H1 (cell line): ENCODE results near the gene ELAVL1. TPM values are rescaled to one million over a fixed set of nuclear protein-coding genes. Genes with fewer than 3 reads are reported as not detected.

Source experiments
- CTCF ChIA-PET: fragments of 300-600 bp; sonication (Branson Sonifier 250); formaldehyde crosslinking; loops from one replicate; lab custom pipeline; 2021; ENCODE audit not compliant: partially characterized antibody; lab: Charles Lee
- POLR2A ChIA-PET: fragments of 300-600 bp; sonication (Branson Sonifier 250); formaldehyde crosslinking; loops from one replicate; lab custom pipeline; 2021; ENCODE audit warnings: inconsistent platforms; ENCODE audit not compliant: partially characterized antibody; lab: Charles Lee
- DNase-seq, 2 experiments: peaks; one replicate each; pipeline versions ENCODE4 v3.0.0 to v3.0.0-alpha.2; 2010 to 2022; ENCODE audit warnings: low spot score in 2 of 2, low read depth in 1 of 2, mixed read lengths in 1 of 2
- FAIRE-seq: peaks from 2 replicates; lab custom pipeline; 2011; peaks lifted over from hg19 to GRCh38; lab: Jason Lieb, UNC
- H2AFZ ChIP-seq: 2 replicates; pipeline ENCODE4 v1.8.1; 2012; ENCODE audit warnings: low read length, inconsistent platforms
- H2AK5ac ChIP-seq: 2 replicates; pipeline ENCODE4 v1.6.1; 2013; ENCODE audit warnings: low read depth, low read length
- H2BK120ac ChIP-seq: replicated peaks from 2 replicates; pipeline ENCODE3; 2013; ENCODE audit warnings: low read depth, low read length, inconsistent platforms
- H2BK12ac ChIP-seq: 2 replicates; pipeline ENCODE4 v1.6.1; 2013; ENCODE audit warnings: low read depth, low read length
- H2BK15ac ChIP-seq: 2 replicates; pipeline ENCODE4 v1.6.1; 2013; ENCODE audit warnings: low read length
- H2BK20ac ChIP-seq: 2 replicates; pipeline ENCODE4 v1.6.1; 2013; ENCODE audit warnings: low read length
- H2BK5ac ChIP-seq: 2 replicates; pipeline ENCODE4 v1.6.1; 2013; ENCODE audit warnings: low read depth, low read length
- H3K14ac ChIP-seq: 2 replicates; pipeline ENCODE4 v1.6.1; 2013; ENCODE audit warnings: inconsistent platforms; ENCODE audit not compliant: insufficient read length
- H3K18ac ChIP-seq: 2 replicates; pipeline ENCODE4 v1.6.1; 2013; ENCODE audit warnings: low read length; ENCODE audit errors: extremely low read depth
- H3K23ac ChIP-seq: 2 replicates; pipeline ENCODE4 v1.6.1; 2013; ENCODE audit warnings: inconsistent platforms; ENCODE audit not compliant: insufficient read length
- H3K23me2 ChIP-seq: 2 replicates; pipeline ENCODE4 v1.6.1; 2013; ENCODE audit warnings: low read depth, low read length
- H3K27ac ChIP-seq: 2 replicates; pipeline ENCODE4 v1.6.1; 2011; ENCODE audit warnings: low read depth, low read length, inconsistent platforms
- H3K27me3 ChIP-seq, 4 experiments: replicated peaks in 1 of 4; 1 replicate in 1 of 4; 2 replicates in 3 of 4; pipeline versions ENCODE4 v1.6.1 to v1.8.1; 2011 to 2013; ENCODE audit warnings: low read length in 3 of 4, mild to moderate bottlenecking in 3 of 4, inconsistent platforms in 2 of 4, mixed read lengths in 2 of 4, moderate library complexity in 1 of 4; ENCODE audit not compliant: control insufficient read depth in 3 of 4, insufficient read depth in 3 of 4; ENCODE audit errors: extremely low read depth in 1 of 4
- H3K36me3 ChIP-seq, 4 experiments: 2 replicates each; pipeline versions ENCODE4 v1.6.1 to v1.8.1; 2011 to 2013; ENCODE audit warnings: mild to moderate bottlenecking in 4 of 4, low read length in 3 of 4, moderate library complexity in 2 of 4, control low read depth in 1 of 4, inconsistent platforms in 1 of 4; ENCODE audit not compliant: insufficient read depth in 4 of 4, control insufficient read depth in 2 of 4
- H3K4ac ChIP-seq: replicated peaks from 2 replicates; pipeline ENCODE3; 2013; ENCODE audit warnings: low read length, low read depth, mixed read lengths, inconsistent platforms; ENCODE audit not compliant: insufficient read length
- H3K4me1 ChIP-seq, 4 experiments: replicated peaks in 1 of 4; 1 replicate in 1 of 4; 2 replicates in 3 of 4; pipeline versions ENCODE4 v1.6.1 to v1.8.1; 2011 to 2013; ENCODE audit warnings: low read length in 3 of 4, inconsistent platforms in 2 of 4, mixed read lengths in 1 of 4; ENCODE audit not compliant: insufficient read depth in 4 of 4, control insufficient read depth in 3 of 4
- H3K4me2 ChIP-seq, 2 experiments: 2 replicates each; pipeline versions ENCODE4 v1.6.1 to v1.8.1; 2011 to 2013; ENCODE audit warnings: low read depth in 2 of 2, low read length in 2 of 2, control low read depth in 1 of 2, inconsistent platforms in 1 of 2, mild to moderate bottlenecking in 1 of 2; ENCODE audit not compliant: insufficient read depth in 1 of 2
- H3K4me3 ChIP-seq, 4 experiments: fragments of 200-600, 300-600 bp in 1 of 4; sonication (generic), shearing (Covaris generic), sonication (Bioruptor Twin) in 1 of 4; 2 replicates each; pipeline versions ENCODE4 v1.5.1 to v1.8.1; 2011 to 2016; ENCODE audit warnings: low read length in 4 of 4, low read depth in 3 of 4, control low read depth in 2 of 4, inconsistent platforms in 2 of 4, mild to moderate bottlenecking in 2 of 4, mixed read lengths in 1 of 4, moderate library complexity in 1 of 4; ENCODE audit not compliant: insufficient read depth in 2 of 4; ENCODE audit errors: extremely low read depth in 1 of 4
- H3K56ac ChIP-seq: replicated peaks from 2 replicates; pipeline ENCODE3; 2013; ENCODE audit warnings: low read depth, mild to moderate bottlenecking, mixed read lengths, low read length, inconsistent platforms; ENCODE audit not compliant: insufficient read length
- H3K79me1 ChIP-seq: 2 replicates; pipeline ENCODE4 v1.6.1; 2013; ENCODE audit warnings: low read depth, low read length, control low read depth
- H3K79me2 ChIP-seq, 2 experiments: 2 replicates each; pipeline versions ENCODE4 v1.6.1 to v1.8.1; 2012 to 2013; ENCODE audit warnings: low read length in 2 of 2, mild to moderate bottlenecking in 2 of 2, inconsistent platforms in 1 of 2; ENCODE audit not compliant: insufficient read depth in 2 of 2, control insufficient read depth in 1 of 2
- H3K9ac ChIP-seq, 4 experiments: replicated peaks in 1 of 4; 1 replicate in 1 of 4; 2 replicates in 3 of 4; pipeline versions ENCODE4 v1.6.1 to v1.8.1; 2011 to 2013; ENCODE audit warnings: low read depth in 3 of 4, low read length in 3 of 4, control low read depth in 2 of 4, mild to moderate bottlenecking in 2 of 4, moderate library complexity in 2 of 4, inconsistent platforms in 1 of 4; ENCODE audit errors: extremely low read depth in 1 of 4
- H3K9me3 ChIP-seq, 2 experiments: 2 replicates each; pipeline versions ENCODE4 v1.6.1 to v1.8.1; 2012 to 2013; ENCODE audit warnings: mild to moderate bottlenecking in 2 of 2, moderate library complexity in 2 of 2, control low read depth in 1 of 2, inconsistent platforms in 1 of 2, low read depth in 1 of 2, low read length in 1 of 2, mixed read lengths in 1 of 2; ENCODE audit not compliant: insufficient read depth in 2 of 2
- H4K20me1 ChIP-seq, 2 experiments: replicated peaks in 1 of 2; 2 replicates each; pipeline versions ENCODE3 to v1.8.1; 2011 to 2013; ENCODE audit warnings: inconsistent platforms in 2 of 2, low read length in 2 of 2, mild to moderate bottlenecking in 1 of 2; ENCODE audit not compliant: insufficient read depth in 2 of 2, control insufficient read depth in 1 of 2
- H4K5ac ChIP-seq: 2 replicates; pipeline ENCODE4 v1.6.1; 2013; ENCODE audit warnings: low read length, low read depth, mixed read lengths, inconsistent platforms; ENCODE audit not compliant: insufficient read length
- H4K8ac ChIP-seq: 2 replicates; pipeline ENCODE4 v1.8.0; 2013; ENCODE audit warnings: mild to moderate bottlenecking, moderate library complexity, low read length, inconsistent platforms; ENCODE audit not compliant: insufficient read depth; ENCODE audit errors: extremely low read depth
- H4K91ac ChIP-seq: replicated peaks from 2 replicates; pipeline ENCODE3; 2013; ENCODE audit warnings: low read length, mixed read lengths, inconsistent platforms; ENCODE audit not compliant: insufficient read length
- KDM4A ChIP-seq: IDR thresholded peaks from one replicate; pipeline ENCODE4 v1.7.1; 2012; ENCODE audit warnings: low read depth, mild to moderate bottlenecking, moderate library complexity, low read length, inconsistent platforms; ENCODE audit not compliant: severe bottlenecking
- RFX5 ChIP-seq: IDR thresholded peaks from 2 replicates; pipeline ENCODE4 v1.6.1; 2011; ENCODE audit warnings: low read depth, low read length, improper control_type of control experiment, borderline replicate concordance
- SIX5 ChIP-seq: IDR thresholded peaks from 2 replicates; pipeline ENCODE4 v1.6.1; 2011; ENCODE audit warnings: mild to moderate bottlenecking, low read depth, low read length
- TAF7 ChIP-seq: optimal IDR thresholded peaks from 2 replicates; pipeline ENCODE3; 2011; ENCODE audit warnings: low read depth, mild to moderate bottlenecking, inconsistent platforms, low read length, moderate library complexity, borderline replicate concordance
- WGBS, 2 experiments: shearing (Covaris generic) in 1 of 2; methylation state at CpG; one replicate each; pipeline versions ENCODE4 v1.1.6 to v1.1.7; 2013 to 2015; ENCODE audit warnings: low lambda C conversion rate in 2 of 2, mixed read lengths in 2 of 2, inconsistent platforms in 1 of 2, low coverage in 1 of 2, missing lambda C conversion rate in 1 of 2; ENCODE audit not compliant: insufficient replicate concordance in 2 of 2, insufficient coverage in 1 of 2, insufficient read length in 1 of 2; ENCODE audit errors: extremely low coverage in 1 of 2, missing lambda C conversion rate in 1 of 2; 5-methylcytosine and 5-hydroxymethylcytosine counted together
- polyA plus RNA-seq, 7 experiments: library from polyadenylated mRNA; depleted of rRNA in 3 of 7; stranded (reverse) in 5 of 7; unstranded in 2 of 7; fragments of >200 nt in 5 of 7; fragments of 200-250 nt in 2 of 7; gene quantifications; 1 replicate in 5 of 7; 2 replicates in 1 of 7; 4 replicates in 1 of 7; pipeline versions ENCODE4 v1.2.1 to v1.2.3, GENCODE V29; 2011 to 2013; ENCODE audit warnings: missing spikeins in 2 of 7, mixed read lengths in 2 of 7
- total RNA-seq: library from RNA; stranded (reverse); fragmentation: NEBNext Ultra II Directional; extraction: Animal tissue kit (Norgen Biotek cat#: 25700); gene quantifications from 2 replicates; pipeline ENCODE4 v1.2.1, GENCODE V29; 2021

The ELAVL1 gene
- total and polyA plus RNA-seq, 2 of the 8 experiments (the other 6 are each of a cell fraction or from before 2014, with no cell fraction given): 56.7 to 163 TPM

- POLR2A ChIA-PET: interaction anchor here (0.7 to 10.4 kb wide), 13 partner anchors 9 to 223 kb away, joined by 3 to 205 read pairs (median 4); partner anchors contain the start of genes FBN3, TGFBR3L and TIMM44
- Histone ChIP-seq H3K36me3 (peaks cover 3 to 17% (median 11%) of the 10 kb centered on the region in 4 experiments; a peak in 6 of 8 replicates), H3K4me2 (peak overlapping the region; percentile 4 to 91; a peak in 2 of 4 replicates), H2AFZ (no peak overlapping the region), H4K91ac (no peak overlapping the region), H3K4me3 (peak overlapping the region in 1 of 4 experiments; percentile 59; a peak in 1 of 8 replicates), H2BK15ac (no peak overlapping the region), H3K79me1 (no peaks in the 10 kb centered on the region), H3K23me2 (peaks cover 4% of the 10 kb centered on the region; the same call in 1 of the 2 replicates), H4K5ac (no peak overlapping the region), H3K27me3 (no peaks in the 10 kb centered on the region), H3K27ac (no peak overlapping the region), H3K23ac (no peak overlapping the region), H2BK120ac (no peak overlapping the region), H3K79me2 (no peaks in the 10 kb centered on the region), H2BK12ac (no peak overlapping the region), H3K9me3 (no peaks in the 10 kb centered on the region), H4K20me1 (peaks cover 8 to 20% of the 10 kb centered on the region in 2 experiments), H2BK20ac (no peak overlapping the region), H4K8ac (peak overlapping the region; percentile 84; the same call in 1 of the 2 replicates), H2AK5ac (no peak overlapping the region), H3K18ac (no peak overlapping the region), H3K4me1 (peaks cover 0 to 8% (median 2%) of the 10 kb centered on the region in 4 experiments; a peak in 5 of 7 replicates), H3K9ac (no peak overlapping the region), H2BK5ac (no peak overlapping the region), H3K4ac (no peak overlapping the region), H3K56ac (no peak overlapping the region), H3K14ac (no peak overlapping the region)
- CTCF ChIA-PET: interaction anchor here (0.7 to 1.9 kb wide), 14 partner anchors 9 to 74 kb away, joined by 3 to 10 read pairs (median 4); partner anchors contain the start of gene TGFBR3L
- WGBS, 2 experiments: 93% methylated on average over 25 of the region's 32 CpGs; no CpG with 5 or more reads in 1 of the 2 experiments
- FAIRE-seq: no peak
- DNase-seq: no peak
- TF ChIP-seq SIX5 (no peak), TAF7 (no peak), RFX5 (no peak), KDM4A (no peak)
Observed at GRCh38 chr19:7926727-7927604, 78.5 kb downstream of the ELAVL1 start.
